Breast epithelium (tissue), 4 donors: Measurements from ENCODE around the gene ARHGEF28. TPM values are rescaled to one million over a fixed set of nuclear protein-coding genes. Genes with fewer than 3 reads are reported as not detected.

Experiments
- DNase-seq, 2 donors: peaks; one replicate each; pipeline ENCODE4 v3.0.0-alpha.2; 2019; ENCODE audit warnings: low spot score in 2 of 2
- H3K27ac ChIP-seq, 2 donors: fragments of 200-600 bp; sonication (generic) in 1 of 2; one replicate each; pipeline ENCODE4 v1.5.1; 2016 to 2019; ENCODE audit warnings: mild to moderate bottlenecking in 1 of 2
- H3K27me3 ChIP-seq, 2 donors: fragments of 200-600 bp; sonication (generic) in 1 of 2; one replicate each; pipeline versions ENCODE4 v1.5.1 to v1.6.0; 2017 to 2019; ENCODE audit warnings: control low read depth in 1 of 2, mild to moderate bottlenecking in 1 of 2
- H3K36me3 ChIP-seq: fragments of 200-600 bp; one replicate; pipeline ENCODE4 v1.5.1; 2019
- H3K4me1 ChIP-seq, 2 donors: fragments of 200-600 bp; sonication (generic); one replicate each; pipeline ENCODE4 v1.5.1; 2016 to 2019; ENCODE audit warnings: control low read depth in 1 of 2
- H3K4me3 ChIP-seq, 3 donors: fragments of 200-600 bp; sonication (generic); 1 replicate in 2 of 3; 2 replicates in 1 of 3; pipeline ENCODE4 v1.5.1; 2016 to 2019; ENCODE audit warnings: mild to moderate bottlenecking in 3 of 3, moderate library complexity in 2 of 3
- H3K9me3 ChIP-seq, 2 donors: fragments of 200-600 bp; sonication (generic) in 1 of 2; one replicate each; pipeline ENCODE4 v1.5.1; 2016 to 2019; ENCODE audit warnings: control low read depth in 1 of 2
- CTCF ChIP-seq, 3 donors: fragments of 450-650 bp; IDR thresholded peaks; one replicate each; pipeline ENCODE4 v1.5.1; 2016 to 2017; ENCODE audit warnings: antibody characterized with exemption in 3 of 3, mild to moderate bottlenecking in 3 of 3, moderate library complexity in 3 of 3
- POLR2A ChIP-seq: fragments of 450-650 bp; IDR thresholded peaks from one replicate; pipeline ENCODE4 v1.6.1; 2016; ENCODE audit warnings: antibody characterized with exemption, mild to moderate bottlenecking, moderate library complexity
- POLR2AphosphoS5 ChIP-seq, 3 donors: sonication (generic); formaldehyde crosslinking; IDR thresholded peaks; one replicate each; pipeline ENCODE4 v1.6.1; 2017; ENCODE audit warnings: antibody characterized with exemption in 3 of 3
- intact Hi-C: fragments of 100-400 bp; cut with DNase I; formaldehyde crosslinking; loops from one replicate; pipeline ENCODE4 v1.15.1; 2023; ENCODE audit warnings: low total_unique reads
- total RNA-seq, 3 donors: library from RNA; depleted of rRNA; stranded (reverse); fragments of >200 nt; gene quantifications; one replicate each; pipeline ENCODE4 v1.1.0, GENCODE V29; 2016

Gene ARHGEF28
- total RNA-seq, 3 donors from 2014 or later: 11.4 to 65.4 (median 31.5) TPM

- peaks cover 2 to 8% of the 10 kb centered on the region in 2 donors for H3K4me1 ChIP-seq
- H3K4me3 ChIP-seq: no peak overlapping the region
- no peaks in the 10 kb centered on the region for H3K36me3 ChIP-seq
- DNase-seq: peak in 1 of 2 donors; percentile 88
- intact Hi-C loops: no loop called here
- TF ChIP-seq POLR2AphosphoS5 (IDR thresholded peaks at IDR 0.05) (peak in 2 of 3 donors; percentile 34 to 52), POLR2A (no peak), CTCF (IDR thresholded peaks at IDR 0.05) (no peak)
- H3K9me3 ChIP-seq: no peaks in the 10 kb centered on the region
- peak overlapping the region; percentile 48 to 56 for H3K27ac ChIP-seq
- no peaks in the 10 kb centered on the region for H3K27me3 ChIP-seq
These were observed 291.4 kb downstream of the ARHGEF28 start for GRCh38 chr5:73917433-73917832.

GRCh38 chr5:73917891-73918290, 291.9 kb downstream of the ARHGEF28 start:
- Histone ChIP-seq H3K4me1 (peaks cover 2 to 8% of the 10 kb centered on the region in 2 donors), H3K9me3 (no peaks in the 10 kb centered on the region), H3K36me3 (no peaks in the 10 kb centered on the region), H3K27ac (peak overlapping the region; percentile 48 to 56), H3K27me3 (no peaks in the 10 kb centered on the region), H3K4me3 (no peak overlapping the region)
- no peak for DNase-seq
- TF ChIP-seq CTCF (IDR thresholded peaks at IDR 0.05): no peak
- no peak for TF ChIP-seq POLR2AphosphoS5 (IDR thresholded peaks at IDR 0.05)
- TF ChIP-seq POLR2A: no peak
- intact Hi-C loops: no loop called here

- intact Hi-C loops: no loop called here
- DNase-seq: no peak
- no peaks in the 10 kb centered on the region for H3K36me3 ChIP-seq
- H3K27ac ChIP-seq: peak overlapping the region; percentile 44 to 56
- H3K4me1 ChIP-seq: peaks cover 2 to 8% of the 10 kb centered on the region in 2 donors
- H3K4me3 ChIP-seq: peak overlapping the region in 1 of 3 donors; percentile 21
- TF ChIP-seq POLR2A (no peak), POLR2AphosphoS5 (IDR thresholded peaks at IDR 0.05) (no peak), CTCF (IDR thresholded peaks at IDR 0.05) (no peak)
- H3K27me3 ChIP-seq: no peaks in the 10 kb centered on the region
- no peaks in the 10 kb centered on the region for H3K9me3 ChIP-seq
These were observed 292.8 kb downstream of the ARHGEF28 start for GRCh38 chr5:73918791-73919221.

GRCh38 chr5:73921741-73922140, 295.7 kb downstream of the ARHGEF28 start:
- intact Hi-C loops: no loop called here
- no peaks in the 10 kb centered on the region for H3K27me3 ChIP-seq
- TF ChIP-seq POLR2AphosphoS5 (IDR thresholded peaks at IDR 0.05) (no peak), POLR2A (no peak), CTCF (IDR thresholded peaks at IDR 0.05) (no peak)

GRCh38 chr5:73922224-73922623, 296.2 kb downstream of the ARHGEF28 start:
- intact Hi-C loops: no loop called here
- H3K4me1 ChIP-seq: peaks cover 2 to 8% of the 10 kb centered on the region in 2 donors
- no peaks in the 10 kb centered on the region for H3K9me3 ChIP-seq
- TF ChIP-seq POLR2AphosphoS5 (IDR thresholded peaks at IDR 0.05): no peak
- H3K4me3 ChIP-seq: no peak overlapping the region
- H3K36me3 ChIP-seq: no peaks in the 10 kb centered on the region
- H3K27ac ChIP-seq: no peak overlapping the region
- DNase-seq: no peak
- no peaks in the 10 kb centered on the region for H3K27me3 ChIP-seq

More at GRCh38 chr5:73921741-73922140, 295.7 kb downstream of the ARHGEF28 start:
- H3K36me3 ChIP-seq: no peaks in the 10 kb centered on the region
- no peaks in the 10 kb centered on the region for H3K9me3 ChIP-seq
- no peak overlapping the region for H3K4me3 ChIP-seq
- H3K27ac ChIP-seq: no peak overlapping the region
- DNase-seq: no peak
- H3K4me1 ChIP-seq: peaks cover 2 to 8% of the 10 kb centered on the region in 2 donors
